GM21390 (cell line): Measurements from ENCODE around the gene TBX18.

Experiments
- ATAC-seq: cut with Tn5 transposase; IDR thresholded peaks from one replicate; pipeline ENCODE4 v1.9.1; 2021; ENCODE audit not compliant: unreplicated experiment

TBX18 gene

GRCh38 chr6:84773431-84774156 is 9.2 kb upstream of the TBX18 start:
- no peak for ATAC-seq

- no peak for ATAC-seq
Observed at GRCh38 chr6:84773133-84773430, 8.7 kb upstream of the TBX18 start.

GRCh38 chr6:84772428-84773132 is 8.2 kb upstream of the TBX18 start:
- no peak for ATAC-seq

GRCh38 chr6:84771756-84772356 is 7.5 kb upstream of the TBX18 start:
- no peak for ATAC-seq

GRCh38 chr6:84771125-84771755 is 6.8 kb upstream of the TBX18 start:
- no peak for ATAC-seq

- no peak for ATAC-seq
Observed at GRCh38 chr6:84770521-84770920, 6.1 kb upstream of the TBX18 start.

GRCh38 chr6:84769306-84769705 is 4.9 kb upstream of the TBX18 start:
- no peak for ATAC-seq

GRCh38 chr6:84768442-84769174 is 4.2 kb upstream of the TBX18 start:
- no peak for ATAC-seq

GRCh38 chr6:84767526-84768201 is 3.3 kb upstream of the TBX18 start:
- ATAC-seq = no peak

GRCh38 chr6:84766799-84767525 is 2.6 kb upstream of the TBX18 start:
- no peak for ATAC-seq

- no peak for ATAC-seq
Observed at GRCh38 chr6:84766118-84766798, 1.9 kb upstream of the TBX18 start.

GRCh38 chr6:84763886-84764331 is 489 bp downstream of the TBX18 start:
- no peak for ATAC-seq

GRCh38 chr6:84763003-84763885 is 1.2 kb downstream of the TBX18 start:
- no peak for ATAC-seq

- no peak for ATAC-seq
Observed at GRCh38 chr6:84762220-84763002, 2.0 kb downstream of the TBX18 start.

GRCh38 chr6:84758486-84758885 is 5.9 kb downstream of the TBX18 start:
- no peak for ATAC-seq

GRCh38 chr6:84756877-84757276 is 7.5 kb downstream of the TBX18 start:
- ATAC-seq = no peak

GRCh38 chr6:84756466-84756865 is 7.9 kb downstream of the TBX18 start:
- no peak for ATAC-seq

GRCh38 chr6:84753173-84753572 is 11.2 kb downstream of the TBX18 start:
- ATAC-seq = no peak
